Measurements from ENCODE around the gene SPATA3. TPM values are rescaled to one million over a fixed set of nuclear protein-coding genes. Genes with fewer than 3 reads are reported as not detected.

Gene SPATA3
- total and polyA plus RNA-seq, 5 donors from 2014 or later = 0.72 TPM; not detected in 4

DNA sequence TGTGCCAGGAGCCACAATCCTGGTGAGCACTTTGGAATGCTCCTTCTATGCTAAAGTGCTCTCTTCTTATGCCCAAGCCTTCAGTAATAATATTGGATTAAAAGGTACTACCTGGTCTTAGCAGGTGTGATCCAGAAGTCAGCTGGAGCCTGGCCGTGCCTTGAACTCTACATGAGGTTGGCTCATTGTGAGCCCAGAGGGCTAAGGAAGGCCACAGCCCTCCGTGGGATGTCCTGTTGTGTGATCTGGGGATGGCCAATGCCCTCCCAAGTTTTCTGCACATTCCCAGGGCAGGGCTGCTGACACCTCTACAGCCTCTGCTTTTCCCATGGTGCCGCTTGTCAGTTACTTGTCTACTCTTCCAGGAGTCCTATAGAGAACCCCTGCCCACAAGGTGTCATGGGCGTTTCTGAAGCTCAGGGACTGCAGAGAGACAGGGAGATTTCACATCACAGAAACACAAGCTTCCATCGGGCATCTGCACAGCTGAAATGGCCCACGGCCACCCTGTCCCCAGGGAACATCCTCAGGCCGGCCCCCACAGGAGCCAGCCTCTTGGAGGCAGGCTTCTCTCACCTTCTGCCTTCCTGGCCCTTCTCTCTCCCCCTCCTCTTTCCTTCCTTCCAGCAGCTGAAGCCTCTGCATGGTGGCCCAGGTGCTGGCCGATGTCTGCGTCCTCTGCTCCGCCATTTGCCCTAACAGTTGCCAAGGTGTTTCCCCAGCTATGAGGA lies 43.5 kb upstream of the SPATA3 start:
- ATAC-seq (ENCODE audit: low read depth in 2 of 2) = no peak
- no peak for DNase-seq
- H3K36me3 ChIP-seq (ENCODE audit: control insufficient read depth, insufficient read depth, low read length) = no peaks in the 10 kb centered on the region
- H3K27me3 Mint-ChIP-seq = peaks cover 27% of the 10 kb centered on the region
- no peak overlapping the region for H3K27ac Mint-ChIP-seq
- H3K27me3 ChIP-seq (ENCODE audit: control insufficient read depth, insufficient read depth, low read length) = peaks cover 4% of the 10 kb centered on the region
- peaks cover 10% of the 10 kb centered on the region for H3K4me1 ChIP-seq (ENCODE audit: control insufficient read depth, insufficient read depth, low read length, poor library complexity, severe bottlenecking)
- H3K36me3 Mint-ChIP-seq = no peaks in the 10 kb centered on the region
- H3K4me3 ChIP-seq (ENCODE audit: low read depth, low read length) = no peak overlapping the region
- no peak overlapping the region for H3K4me3 Mint-ChIP-seq
- no peak overlapping the region for H3K27ac ChIP-seq (ENCODE audit: insufficient read depth, low read length, poor library complexity, severe bottlenecking)
- peaks cover 0 to 1% (median 0%) of the 10 kb centered on the region in 7 donors for H3K9me3 Mint-ChIP-seq
- H3K4me1 Mint-ChIP-seq = peaks cover 7 to 16% (median 11%) of the 10 kb centered on the region in 4 donors
- no peaks in the 10 kb centered on the region for H3K9me3 ChIP-seq (ENCODE audit: control insufficient read depth in 2 of 2, low read length in 2 of 2)

DNA sequence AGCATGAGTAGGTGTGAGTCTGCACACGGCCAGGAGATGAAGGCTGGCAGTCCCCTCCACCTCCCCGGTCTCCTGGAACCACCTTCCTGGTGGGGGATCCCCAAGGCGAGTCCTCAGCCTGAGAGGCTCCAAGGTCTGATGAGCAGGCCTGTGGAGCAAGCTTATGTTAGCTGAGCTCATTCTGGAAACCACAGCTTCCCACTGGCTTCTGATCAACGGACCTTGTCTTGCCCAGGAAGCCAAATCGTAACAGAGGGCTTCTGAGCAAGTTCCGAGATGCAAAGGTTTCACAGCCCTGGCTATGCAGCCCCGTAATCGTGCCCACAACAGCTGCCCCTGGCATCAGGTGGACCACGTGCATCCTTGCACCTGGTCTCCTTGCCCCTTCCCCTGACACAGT lies 42.1 kb upstream of the SPATA3 start:
- peaks cover 15% of the 10 kb centered on the region for H3K4me1 ChIP-seq (ENCODE audit: control insufficient read depth, insufficient read depth, low read length, poor library complexity, severe bottlenecking)
- H3K4me3 Mint-ChIP-seq = no peak overlapping the region
- peaks cover 7% of the 10 kb centered on the region for H3K27me3 ChIP-seq (ENCODE audit: control insufficient read depth, insufficient read depth, low read length)
- H3K27me3 Mint-ChIP-seq = peaks cover 39% of the 10 kb centered on the region
- H3K4me3 ChIP-seq (ENCODE audit: low read depth, low read length) = no peak overlapping the region
- no peaks in the 10 kb centered on the region for H3K36me3 Mint-ChIP-seq
- no peak for ATAC-seq (ENCODE audit: low read depth in 2 of 2)
- H3K9me3 Mint-ChIP-seq = no peaks in the 10 kb centered on the region
- H3K27ac Mint-ChIP-seq = no peak overlapping the region
- H3K36me3 ChIP-seq (ENCODE audit: control insufficient read depth, insufficient read depth, low read length) = no peaks in the 10 kb centered on the region
- H3K27ac ChIP-seq (ENCODE audit: insufficient read depth, low read length, poor library complexity, severe bottlenecking) = no peak overlapping the region
- no peak for DNase-seq
- peaks cover 13 to 26% (median 18%) of the 10 kb centered on the region in 4 donors for H3K4me1 Mint-ChIP-seq
- no peaks in the 10 kb centered on the region for H3K9me3 ChIP-seq (ENCODE audit: control insufficient read depth in 2 of 2, low read length in 2 of 2)

DNA sequence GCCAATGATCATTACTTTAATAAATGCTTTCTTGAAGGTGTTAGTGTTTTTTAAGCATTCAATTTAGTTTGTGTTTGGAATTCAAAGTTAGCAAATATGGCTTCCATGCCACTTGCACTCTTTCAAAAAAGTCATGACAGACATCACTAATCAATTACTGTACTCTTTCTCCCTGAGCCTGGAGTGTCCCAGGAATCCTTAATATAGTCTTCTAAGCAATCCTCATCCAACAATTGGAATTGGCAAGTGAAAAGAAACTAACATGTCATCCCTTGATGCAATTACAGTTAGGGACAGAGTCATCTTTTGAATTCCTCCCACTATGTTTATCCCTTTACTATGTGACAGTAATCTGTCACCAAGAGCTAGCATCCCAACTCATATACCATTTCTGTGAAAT lies 41.2 kb upstream of the SPATA3 start:
- Mint-ChIP-seq H3K4me3 (no peak overlapping the region), H3K27ac (no peak overlapping the region), H3K27me3 (peaks cover 43% of the 10 kb centered on the region)

DNA sequence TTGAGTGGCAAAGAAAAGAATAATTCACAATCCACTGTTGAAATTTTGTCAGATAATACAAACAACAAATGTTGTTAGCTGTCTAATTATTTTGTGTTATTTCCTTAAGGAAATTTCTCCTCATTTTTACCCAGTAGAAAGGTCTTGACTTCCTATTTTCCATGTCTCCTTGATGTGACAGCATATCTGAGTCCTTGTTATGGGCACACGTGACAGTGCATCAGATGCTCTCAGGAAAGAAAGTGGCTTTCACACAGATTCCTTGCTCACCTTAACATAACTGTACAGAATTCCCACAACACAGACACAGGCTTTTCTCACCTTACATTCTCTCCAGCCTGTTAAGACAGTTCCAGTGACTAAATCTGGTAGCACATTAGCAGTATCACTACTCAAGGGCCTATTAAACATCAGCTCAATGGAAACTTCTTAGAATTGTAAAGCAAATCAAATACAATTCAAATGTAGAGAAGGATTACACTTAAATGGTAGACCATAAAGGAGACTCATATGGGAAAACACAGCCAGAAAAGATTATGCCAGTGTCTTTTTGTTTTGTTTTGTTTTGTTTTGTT lies 40.7 kb upstream of the SPATA3 start:
- Mint-ChIP-seq H3K4me1 (peaks cover 13 to 21% (median 17%) of the 10 kb centered on the region in 4 donors), H3K27me3 (peaks cover 40% of the 10 kb centered on the region), H3K9me3 (no peaks in the 10 kb centered on the region), H3K4me3 (no peak overlapping the region), H3K27ac (peak overlapping the region in 1 of 3 donors; percentile 7), H3K36me3 (no peaks in the 10 kb centered on the region)
- Histone ChIP-seq H3K36me3 (ENCODE audit: control insufficient read depth, insufficient read depth, low read length) (no peaks in the 10 kb centered on the region), H3K27me3 (ENCODE audit: control insufficient read depth, insufficient read depth, low read length) (peaks cover 9% of the 10 kb centered on the region), H3K9me3 (ENCODE audit: control insufficient read depth in 2 of 2, low read length in 2 of 2) (no peaks in the 10 kb centered on the region), H3K4me1 (ENCODE audit: control insufficient read depth, insufficient read depth, low read length, poor library complexity, severe bottlenecking) (peaks cover 15% of the 10 kb centered on the region), H3K4me3 (ENCODE audit: low read depth, low read length) (no peak overlapping the region), H3K27ac (ENCODE audit: insufficient read depth, low read length, poor library complexity, severe bottlenecking) (no peak overlapping the region)
- no peak for ATAC-seq (ENCODE audit: low read depth in 2 of 2)
- DNase-seq = no peak

More for the DNA sequence above, 41.2 kb upstream of the SPATA3 start:
- Mint-ChIP-seq H3K4me1 (peaks cover 13 to 26% (median 18%) of the 10 kb centered on the region in 4 donors), H3K36me3 (no peaks in the 10 kb centered on the region), H3K9me3 (no peaks in the 10 kb centered on the region)
- Histone ChIP-seq H3K4me1 (ENCODE audit: control insufficient read depth, insufficient read depth, low read length, poor library complexity, severe bottlenecking) (peaks cover 15% of the 10 kb centered on the region), H3K36me3 (ENCODE audit: control insufficient read depth, insufficient read depth, low read length) (no peaks in the 10 kb centered on the region), H3K27me3 (ENCODE audit: control insufficient read depth, insufficient read depth, low read length) (peaks cover 8% of the 10 kb centered on the region), H3K9me3 (ENCODE audit: control insufficient read depth in 2 of 2, low read length in 2 of 2) (no peaks in the 10 kb centered on the region), H3K27ac (ENCODE audit: insufficient read depth, low read length, poor library complexity, severe bottlenecking) (no peak overlapping the region), H3K4me3 (ENCODE audit: low read depth, low read length) (no peak overlapping the region)
- ATAC-seq (ENCODE audit: low read depth in 2 of 2) (no peak), DNase-seq (no peak)

DNA sequence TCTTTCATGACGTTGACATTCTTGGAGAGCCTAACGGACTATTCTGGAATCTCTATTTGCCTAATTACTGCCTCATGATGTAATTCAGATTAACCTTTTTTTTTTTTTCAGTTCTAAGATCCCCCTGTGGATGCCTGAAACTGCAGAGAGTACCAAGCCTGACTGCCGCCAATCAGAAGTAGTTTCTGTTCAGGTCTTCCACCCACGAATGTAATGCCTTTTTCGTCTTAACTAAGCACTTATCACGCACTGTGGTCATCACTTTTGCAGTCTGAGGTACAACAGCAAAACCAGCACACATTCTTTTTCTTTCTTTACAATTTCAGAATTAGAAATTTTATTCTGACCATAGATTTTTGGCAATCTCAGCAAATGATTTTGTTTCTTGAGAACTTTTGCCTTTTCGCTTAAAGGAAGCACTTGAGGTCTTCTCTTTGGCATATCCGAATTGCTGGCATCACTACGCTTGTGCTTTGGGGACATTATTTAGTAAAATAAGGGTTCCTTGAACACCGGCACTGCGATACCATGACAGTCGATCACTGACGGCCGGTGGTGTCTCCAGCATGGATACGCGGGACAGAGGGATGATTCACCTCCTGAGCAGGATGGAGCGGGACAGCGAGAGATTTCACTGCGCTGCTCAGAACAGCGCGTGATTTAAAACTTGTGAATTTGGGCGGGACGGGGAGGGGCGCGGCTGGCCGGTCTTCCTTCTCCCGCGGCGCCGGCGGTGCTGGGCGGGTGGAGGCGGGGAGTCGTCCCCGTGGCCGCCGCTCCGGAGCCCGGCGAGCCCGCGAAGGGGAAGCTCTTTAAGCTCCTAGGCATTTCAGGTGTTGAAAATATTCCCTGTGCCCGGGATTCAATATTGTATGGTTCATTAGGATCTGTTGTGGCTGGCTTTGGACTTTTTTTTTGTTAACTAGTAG lies 38.8 kb upstream of the SPATA3 start:
- Histone ChIP-seq H3K27me3 (ENCODE audit: control insufficient read depth, insufficient read depth, low read length) (peaks cover 12% of the 10 kb centered on the region), H3K36me3 (ENCODE audit: control insufficient read depth, insufficient read depth, low read length) (no peaks in the 10 kb centered on the region), H3K4me3 (ENCODE audit: low read depth, low read length) (peak overlapping the region; percentile 83), H3K9me3 (ENCODE audit: control insufficient read depth in 2 of 2, low read length in 2 of 2) (no peaks in the 10 kb centered on the region), H3K27ac (ENCODE audit: insufficient read depth, low read length, poor library complexity, severe bottlenecking) (peak overlapping the region; percentile 29), H3K4me1 (ENCODE audit: control insufficient read depth, insufficient read depth, low read length, poor library complexity, severe bottlenecking) (peaks cover 15% of the 10 kb centered on the region)
- Mint-ChIP-seq H3K9me3 (no peaks in the 10 kb centered on the region), H3K36me3 (no peaks in the 10 kb centered on the region), H3K4me1 (peaks cover 13 to 19% (median 15%) of the 10 kb centered on the region in 4 donors), H3K27ac (peak overlapping the region in 2 of 3 donors; percentile 11 to 52), H3K27me3 (peaks cover 54% of the 10 kb centered on the region), H3K4me3 (peak overlapping the region; percentile 81 to 95 (median 88))
- ATAC-seq (ENCODE audit: low read depth in 2 of 2) = peak; percentile 59 to 70
- peak in 2 of 3 donors; percentile 22 to 83 for DNase-seq

DNA sequence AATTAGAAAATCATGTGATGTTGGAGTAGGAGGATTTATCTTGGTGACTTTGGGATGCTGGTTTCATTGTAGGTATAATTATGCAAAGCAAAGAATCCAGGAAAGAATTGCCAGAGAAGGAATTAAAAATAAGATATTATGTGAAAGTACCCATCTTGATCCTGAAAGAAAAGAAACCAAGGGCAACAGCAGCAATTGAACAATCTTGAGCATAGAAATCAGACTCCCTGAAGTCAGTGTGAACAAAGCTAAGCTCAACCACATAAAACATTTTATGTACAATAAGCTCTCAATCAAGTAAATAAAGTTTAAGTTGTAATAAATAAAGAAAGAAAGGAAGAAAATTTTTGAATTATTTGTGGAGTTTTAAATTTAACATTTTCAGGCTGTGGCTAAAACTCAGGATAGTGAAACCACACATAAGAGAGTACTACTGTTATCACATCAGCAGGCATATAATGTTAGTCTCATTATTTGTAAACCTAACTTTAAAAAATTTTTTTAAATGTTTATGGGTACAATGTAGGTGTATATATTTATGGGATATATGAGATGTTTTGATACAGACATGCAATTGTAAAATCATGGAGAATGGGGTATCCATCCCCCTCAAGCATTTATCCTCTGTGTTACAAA lies 38.0 kb upstream of the SPATA3 start:
- peak in 1 of 3 donors; percentile 30 for DNase-seq
- Mint-ChIP-seq H3K27ac (no peak overlapping the region), H3K9me3 (no peaks in the 10 kb centered on the region), H3K4me1 (peaks cover 13 to 17% (median 15%) of the 10 kb centered on the region in 4 donors), H3K27me3 (peaks cover 60% of the 10 kb centered on the region), H3K4me3 (peak overlapping the region; percentile 78 to 87 (median 82)), H3K36me3 (no peaks in the 10 kb centered on the region)
- Histone ChIP-seq H3K4me1 (ENCODE audit: control insufficient read depth, insufficient read depth, low read length, poor library complexity, severe bottlenecking) (peaks cover 15% of the 10 kb centered on the region), H3K27ac (ENCODE audit: insufficient read depth, low read length, poor library complexity, severe bottlenecking) (no peak overlapping the region), H3K4me3 (ENCODE audit: low read depth, low read length) (peak overlapping the region; percentile 65), H3K36me3 (ENCODE audit: control insufficient read depth, insufficient read depth, low read length) (no peaks in the 10 kb centered on the region), H3K27me3 (ENCODE audit: control insufficient read depth, insufficient read depth, low read length) (peaks cover 12% of the 10 kb centered on the region), H3K9me3 (ENCODE audit: control insufficient read depth in 2 of 2, low read length in 2 of 2) (no peaks in the 10 kb centered on the region)
- ATAC-seq (ENCODE audit: low read depth in 2 of 2) = no peak
